ENCODE results near the gene ENSA. TPM values are rescaled to one million over a fixed set of nuclear protein-coding genes. Genes with fewer than 3 reads are reported as not detected.
"Not testable (repeated sequence)": the region's sequence is repeated elsewhere in the genome, so short reads cannot be mapped to it uniquely, and the experiment has no call there.

ENSA gene
- total RNA-seq, 1 experiment from 2014 or later: 207 TPM

GRCh38 chr1:150660584-150660983, 31.2 kb upstream of the ENSA start:
- in situ Hi-C loops (cut with HindIII; ENCODE audit: low pct_unique_long_range_greater_than_20kb, low sequenced_read_pairs) (no loop called here), intact Hi-C loops (cut with micrococcal nuclease; ENCODE audit: unreplicated experiment) (no loop called here)
- ATAC-seq (no peak), DNase-seq (ENCODE audit: low read depth, low spot score) (no peak)
- Histone ChIP-seq H3K27ac (ENCODE audit: low read length) (no peak overlapping the region), H3K27me3 (ENCODE audit: control insufficient read depth, insufficient read depth, low read length) (no peaks in the 10 kb centered on the region), H3K4me1 (ENCODE audit: control insufficient read depth, insufficient read depth, low read length) (no peaks in the 10 kb centered on the region), H3K9me3 (ENCODE audit: control insufficient read depth, insufficient read depth, low read depth, low read length) (no peaks in the 10 kb centered on the region), H3K4me3 (ENCODE audit: low read depth in 2 of 2, low read length in 2 of 2) (no peak overlapping the region), H3K36me3 (ENCODE audit: control insufficient read depth, insufficient read depth, low read length) (no peaks in the 10 kb centered on the region; the same call in 1 of the 2 replicates)
- no peak for TF ChIP-seq POLR2AphosphoS5 (IDR thresholded peaks at IDR 0.05; ENCODE audit: low read depth, low read length)
- no peak for TF ChIP-seq SIN3A (IDR thresholded peaks at IDR 0.05; ENCODE audit: borderline replicate concordance, insufficient read depth, low read depth, low read length)
- no peak for TF ChIP-seq REST (IDR thresholded peaks at IDR 0.05; ENCODE audit: insufficient read depth in 1 of 2, low read depth in 2 of 2, low read length in 1 of 2)
- CTCF ChIA-PET: no interaction called here
- BruUV-seq (replicated peaks): no TSS peak
- POLR2A ChIA-PET: no interaction called here

GRCh38 chr1:150657064-150657463, 27.7 kb upstream of the ENSA start:
- POLR2A ChIA-PET; BruUV-seq (replicated peaks); CTCF ChIA-PET; H3K9me3 ChIP-seq (ENCODE audit: control insufficient read depth, insufficient read depth, low read depth, low read length); intact Hi-C loops (cut with micrococcal nuclease; ENCODE audit: unreplicated experiment); H3K27me3 ChIP-seq (ENCODE audit: control insufficient read depth, insufficient read depth, low read length); ATAC-seq; H3K4me1 ChIP-seq (ENCODE audit: control insufficient read depth, insufficient read depth, low read length); H3K27ac ChIP-seq (ENCODE audit: low read length); H3K36me3 ChIP-seq (ENCODE audit: control insufficient read depth, insufficient read depth, low read length); DNase-seq (ENCODE audit: low read depth, low spot score); in situ Hi-C loops (cut with HindIII; ENCODE audit: low pct_unique_long_range_greater_than_20kb, low sequenced_read_pairs); H3K4me3 ChIP-seq (ENCODE audit: low read depth in 2 of 2, low read length in 2 of 2): not testable (repeated sequence)

- H3K9me3 ChIP-seq (ENCODE audit: control insufficient read depth, insufficient read depth, low read depth, low read length); H3K27me3 ChIP-seq (ENCODE audit: control insufficient read depth, insufficient read depth, low read length); POLR2A ChIA-PET; H3K4me1 ChIP-seq (ENCODE audit: control insufficient read depth, insufficient read depth, low read length); DNase-seq (ENCODE audit: low read depth, low spot score); intact Hi-C loops (cut with micrococcal nuclease; ENCODE audit: unreplicated experiment); in situ Hi-C loops (cut with HindIII; ENCODE audit: low pct_unique_long_range_greater_than_20kb, low sequenced_read_pairs); H3K4me3 ChIP-seq (ENCODE audit: low read depth in 2 of 2, low read length in 2 of 2); H3K27ac ChIP-seq (ENCODE audit: low read length); BruUV-seq (replicated peaks); ATAC-seq; CTCF ChIA-PET; H3K36me3 ChIP-seq (ENCODE audit: control insufficient read depth, insufficient read depth, low read length): not testable (repeated sequence)
These were observed 25.2 kb upstream of the ENSA start for GRCh38 chr1:150654635-150655034.

DNA sequence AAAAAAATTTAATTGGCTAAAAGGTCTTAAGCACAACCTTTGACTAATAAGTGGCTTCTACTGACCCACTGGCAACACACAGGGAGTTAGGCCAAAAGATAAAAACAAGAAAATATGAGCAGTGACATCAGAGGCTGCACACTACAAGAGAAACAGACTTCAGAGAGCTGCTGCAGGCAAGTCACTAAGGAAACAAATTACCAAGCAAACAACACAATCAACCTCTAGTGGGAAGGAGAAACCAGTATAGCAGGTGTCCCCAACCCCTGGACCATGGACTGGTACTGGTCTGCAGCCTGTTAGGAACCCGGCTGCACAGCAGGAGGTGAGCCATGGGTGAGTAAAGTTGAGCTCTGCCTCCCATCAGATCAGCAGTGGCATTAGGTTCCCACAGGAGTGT, 20.8 kb upstream of the ENSA start:
- TF ChIP-seq POLR2AphosphoS5 (IDR thresholded peaks at IDR 0.05; ENCODE audit: low read depth, low read length) (no peak), TCF7L2 (IDR thresholded peaks at IDR 0.05; ENCODE audit: low read depth, low read length) (no peak), SIN3A (IDR thresholded peaks at IDR 0.05; ENCODE audit: borderline replicate concordance, insufficient read depth, low read depth, low read length) (no peak), REST (IDR thresholded peaks at IDR 0.05; ENCODE audit: insufficient read depth in 1 of 2, low read depth in 2 of 2, low read length in 1 of 2) (no peak)
- TF ChIP-seq, protein P1, sequence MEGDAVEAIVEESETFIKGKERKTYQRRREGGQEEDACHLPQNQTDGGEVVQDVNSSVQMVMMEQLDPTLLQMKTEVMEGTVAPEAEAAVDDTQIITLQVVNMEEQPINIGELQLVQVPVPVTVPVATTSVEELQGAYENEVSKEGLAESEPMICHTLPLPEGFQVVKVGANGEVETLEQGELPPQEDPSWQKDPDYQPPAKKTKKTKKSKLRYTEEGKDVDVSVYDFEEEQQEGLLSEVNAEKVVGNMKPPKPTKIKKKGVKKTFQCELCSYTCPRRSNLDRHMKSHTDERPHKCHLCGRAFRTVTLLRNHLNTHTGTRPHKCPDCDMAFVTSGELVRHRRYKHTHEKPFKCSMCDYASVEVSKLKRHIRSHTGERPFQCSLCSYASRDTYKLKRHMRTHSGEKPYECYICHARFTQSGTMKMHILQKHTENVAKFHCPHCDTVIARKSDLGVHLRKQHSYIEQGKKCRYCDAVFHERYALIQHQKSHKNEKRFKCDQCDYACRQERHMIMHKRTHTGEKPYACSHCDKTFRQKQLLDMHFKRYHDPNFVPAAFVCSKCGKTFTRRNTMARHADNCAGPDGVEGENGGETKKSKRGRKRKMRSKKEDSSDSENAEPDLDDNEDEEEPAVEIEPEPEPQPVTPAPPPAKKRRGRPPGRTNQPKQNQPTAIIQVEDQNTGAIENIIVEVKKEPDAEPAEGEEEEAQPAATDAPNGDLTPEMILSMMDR (IDR thresholded peaks at IDR 0.05): no peak
- no peak for DNase-seq (ENCODE audit: low read depth, low spot score)
- BruUV-seq (replicated peaks): no TSS peak
- H3K9me3 ChIP-seq (ENCODE audit: control insufficient read depth, insufficient read depth, low read depth, low read length): no peaks in the 10 kb centered on the region
- H3K4me1 ChIP-seq (ENCODE audit: control insufficient read depth, insufficient read depth, low read length): no peaks in the 10 kb centered on the region
- no peak overlapping the region for H3K4me3 ChIP-seq (ENCODE audit: low read depth in 2 of 2, low read length in 2 of 2)
- H3K36me3 ChIP-seq (ENCODE audit: control insufficient read depth, insufficient read depth, low read length): peaks cover 3% of the 10 kb centered on the region; the same call in 1 of the 2 replicates
- POLR2A ChIA-PET: no interaction called here
- intact Hi-C loops (cut with micrococcal nuclease; ENCODE audit: unreplicated experiment) (no loop called here), in situ Hi-C loops (cut with HindIII; ENCODE audit: low pct_unique_long_range_greater_than_20kb, low sequenced_read_pairs) (no loop called here)
- CTCF ChIA-PET: no interaction called here
- H3K27ac ChIP-seq (ENCODE audit: low read length): no peak overlapping the region
- no peak; the same call in 1 of the 2 replicates for ATAC-seq
- no peaks in the 10 kb centered on the region for H3K27me3 ChIP-seq (ENCODE audit: control insufficient read depth, insufficient read depth, low read length)

Measured in Panc1 (cell line).